HG02885 (cell line): ENCODE results near the gene ZNF423.

Source experiments
- ATAC-seq: cut with Tn5 transposase; IDR thresholded peaks from one replicate; pipeline ENCODE4 v1.9.1; 2021; ENCODE audit warnings: mild to moderate bottlenecking; ENCODE audit not compliant: unreplicated experiment, poor library complexity

ZNF423 gene

DNA sequence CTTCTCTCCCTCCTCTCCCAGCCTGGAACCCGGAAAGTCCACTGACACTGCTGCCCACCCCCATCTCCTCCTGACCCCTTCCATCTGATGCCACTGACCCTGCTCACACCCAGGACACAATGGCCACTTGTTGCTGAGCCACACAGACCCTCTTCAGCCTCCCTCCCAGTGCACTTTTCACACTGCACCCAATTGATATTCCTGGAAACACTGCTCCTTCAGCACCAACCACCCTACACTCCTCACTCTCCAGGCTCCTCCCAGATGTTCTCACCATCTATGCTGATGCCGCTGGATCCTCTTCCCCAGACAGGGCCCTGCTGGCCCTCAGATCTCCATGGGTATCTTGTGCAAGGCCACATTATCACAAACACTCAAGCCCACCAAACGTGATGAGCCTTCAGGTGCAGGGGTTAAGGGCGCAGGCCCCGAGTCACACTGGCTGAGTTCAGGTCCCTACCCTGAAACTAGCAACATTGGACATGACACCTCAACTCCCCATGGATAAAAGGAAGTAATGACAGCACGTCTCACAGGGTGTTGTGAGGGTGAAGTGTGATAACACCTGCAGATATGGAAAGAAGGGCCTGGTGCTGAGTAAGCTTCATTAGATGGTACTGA lies 238.1 kb downstream of the ZNF423 start:
- no peak for ATAC-seq

DNA sequence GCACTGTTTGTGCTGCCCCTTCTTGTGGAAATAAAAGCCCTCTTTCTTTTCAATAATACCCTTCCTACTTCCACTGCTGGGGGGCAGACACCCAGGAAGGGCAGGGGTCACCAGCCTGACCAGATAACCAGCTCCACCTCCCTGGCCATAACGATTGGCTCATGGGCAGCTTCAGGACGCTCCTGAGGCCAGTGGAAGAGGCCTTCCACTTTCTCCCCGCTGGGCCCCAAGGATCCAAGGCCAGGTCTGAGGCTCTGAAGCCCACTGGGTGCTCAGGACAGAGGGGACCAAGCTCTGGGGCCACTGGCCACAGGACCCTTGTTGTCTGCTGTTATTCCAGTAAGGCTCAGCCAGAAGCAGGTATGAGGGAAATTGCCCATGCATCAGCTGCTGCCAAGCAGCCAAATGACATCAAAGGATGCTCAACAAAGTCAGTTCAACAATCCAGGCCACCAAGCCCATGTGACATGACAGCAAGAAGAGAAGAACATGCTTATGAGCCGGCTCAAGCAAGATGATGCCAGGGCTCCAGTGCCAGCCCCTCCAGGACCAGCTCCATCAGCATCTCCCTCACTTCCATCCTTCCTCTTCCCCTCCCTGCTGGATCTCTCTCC lies 238.8 kb downstream of the ZNF423 start:
- no peak for ATAC-seq

DNA sequence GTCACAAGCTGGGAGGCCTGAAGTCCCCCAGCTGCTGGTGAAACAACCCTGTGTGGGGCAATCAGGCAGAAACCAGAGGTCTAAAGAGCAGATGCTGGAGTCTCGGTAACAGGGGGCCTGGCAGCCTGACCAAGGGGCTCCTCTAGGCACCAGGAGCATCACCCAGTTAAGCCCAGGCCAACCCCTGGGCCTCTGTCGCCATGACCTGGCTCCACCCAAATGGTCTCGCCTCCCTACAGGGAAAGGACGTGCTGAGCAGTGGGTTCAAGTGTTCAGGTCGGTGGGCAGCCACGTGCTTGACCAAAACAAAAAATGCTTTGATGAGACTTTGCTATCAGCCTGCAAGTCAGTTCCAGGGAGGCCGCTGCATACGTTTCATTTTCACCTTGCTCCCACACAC lies 240.3 kb downstream of the ZNF423 start:
- no peak for ATAC-seq

DNA sequence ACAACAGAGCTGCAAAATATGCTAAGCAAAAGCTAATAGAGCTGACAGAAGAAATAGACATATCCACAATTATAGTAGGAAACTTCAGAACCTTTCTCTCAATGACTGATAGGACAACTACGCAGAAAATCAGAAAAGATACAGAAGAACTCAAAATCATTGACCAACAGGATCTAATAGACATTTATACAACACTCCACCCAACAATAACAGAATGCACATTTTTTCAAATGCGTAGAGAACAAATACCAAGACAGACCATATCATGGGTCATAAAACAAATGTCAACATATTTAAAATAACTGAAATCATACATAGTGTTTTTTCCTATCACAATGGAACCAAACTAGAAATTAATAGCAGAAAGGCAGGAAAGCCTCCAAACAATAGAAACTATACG lies 244.9 kb downstream of the ZNF423 start:
- no peak for ATAC-seq

DNA sequence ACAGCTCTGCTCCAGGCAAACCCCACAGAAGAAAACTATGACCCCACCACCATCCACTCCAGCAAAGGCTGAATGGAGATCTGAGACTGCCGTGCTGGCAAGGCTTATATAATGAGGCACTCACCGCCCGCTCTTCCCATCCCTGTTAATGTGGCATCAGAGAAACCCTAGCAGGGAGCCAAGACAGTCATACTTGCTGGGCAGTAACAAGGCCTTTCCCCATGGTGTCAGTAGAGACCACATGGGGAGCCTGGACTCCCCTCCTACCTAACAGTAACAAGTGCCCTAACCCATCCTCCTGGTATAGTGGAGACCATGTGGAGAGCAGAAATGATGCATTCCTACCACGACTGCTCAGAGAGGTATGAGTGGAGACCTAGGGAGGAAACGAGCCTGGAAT lies 247.1 kb downstream of the ZNF423 start:
- ATAC-seq = no peak

DNA sequence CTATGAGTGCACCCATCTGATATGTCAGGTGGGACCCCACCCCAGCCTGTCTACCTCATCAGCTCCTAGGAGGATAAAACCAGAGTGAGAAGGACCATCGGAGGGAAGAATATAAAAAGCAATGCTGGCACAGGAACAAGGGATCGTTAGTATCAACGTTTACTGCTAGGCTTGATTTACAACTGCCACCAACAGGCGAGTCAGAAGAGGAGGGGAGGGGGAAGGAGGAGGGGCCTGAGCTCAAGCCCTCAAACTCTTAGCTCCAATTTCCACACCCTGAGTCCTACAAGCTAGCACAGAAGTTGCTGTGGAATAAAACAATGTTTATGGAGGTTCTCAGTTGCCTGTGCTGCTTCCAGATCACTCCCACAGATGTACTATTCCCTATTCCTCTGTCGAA lies 247.8 kb downstream of the ZNF423 start:
- no peak for ATAC-seq

DNA sequence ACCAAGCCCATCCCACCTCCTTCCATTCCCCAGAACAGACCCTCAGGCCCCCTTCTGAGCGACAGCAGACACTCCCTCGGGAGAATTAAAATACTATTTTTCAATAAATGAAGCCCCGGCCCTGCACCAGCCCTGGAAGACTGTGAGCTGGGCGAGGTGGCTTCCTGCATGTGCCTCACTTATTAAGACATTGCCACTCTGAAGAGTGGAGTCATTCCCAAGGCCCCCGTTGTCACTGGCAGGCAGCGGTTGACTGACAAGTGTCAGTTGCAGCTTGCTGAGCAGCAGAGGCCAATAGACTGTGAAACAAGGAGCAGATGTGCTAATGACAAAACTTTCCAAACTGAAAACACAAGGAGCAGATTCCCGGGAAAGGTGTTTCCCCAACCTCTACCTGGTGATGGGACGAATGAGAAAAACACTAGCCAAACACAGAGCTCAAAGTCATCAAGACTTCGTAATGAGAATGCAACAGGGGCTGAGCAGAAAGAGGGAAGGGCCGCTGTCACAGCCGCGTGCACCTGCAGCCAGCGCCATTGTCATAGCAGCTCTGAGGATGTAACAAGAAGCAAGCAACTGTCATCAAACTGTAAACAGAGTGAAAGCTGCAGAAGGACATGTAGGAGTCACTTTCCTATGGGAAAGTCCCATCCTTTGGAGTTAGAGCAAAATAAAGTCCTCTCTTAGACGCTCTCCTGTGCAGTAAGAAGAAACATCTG lies 250.2 kb downstream of the ZNF423 start:
- ATAC-seq = no peak

DNA sequence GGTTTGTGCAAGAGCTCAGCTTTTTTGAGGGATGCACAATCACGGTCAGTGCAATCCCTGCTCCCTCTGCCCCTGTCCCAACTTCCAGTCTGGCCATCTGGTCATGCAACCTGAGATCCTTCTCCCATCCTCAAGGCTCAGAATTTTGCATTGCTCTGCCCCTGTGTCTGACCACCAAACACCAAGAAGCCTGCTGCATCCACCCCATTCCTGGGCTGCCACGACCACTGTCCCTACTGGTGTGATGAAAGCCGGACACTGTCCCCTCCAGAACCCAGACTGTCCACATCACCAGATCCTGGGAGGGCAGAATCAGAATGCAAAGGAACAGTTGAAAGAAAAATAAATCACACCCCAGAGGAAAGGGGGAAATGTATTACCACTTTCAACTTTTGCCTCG lies 251.3 kb downstream of the ZNF423 start:
- ATAC-seq = no peak

DNA sequence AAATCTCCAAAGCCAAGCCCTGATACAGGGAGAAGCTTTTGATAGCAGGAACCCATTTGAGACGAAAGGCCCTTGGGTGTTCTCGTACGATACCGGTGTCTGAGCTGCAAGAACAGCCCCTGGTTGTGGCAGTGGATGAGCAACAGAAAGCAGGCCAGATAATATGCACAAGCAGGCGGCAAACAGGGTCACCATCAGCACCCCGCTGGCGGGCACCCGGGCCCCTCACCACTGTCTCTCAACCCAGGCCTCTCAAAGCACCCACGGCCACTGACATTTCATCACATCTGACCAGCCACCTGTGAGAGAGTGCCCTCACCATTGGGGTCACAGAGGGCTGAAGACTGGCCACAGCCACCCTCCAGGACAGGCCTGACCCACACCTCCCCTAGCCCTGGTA lies 252.0 kb downstream of the ZNF423 start:
- ATAC-seq = no peak

DNA sequence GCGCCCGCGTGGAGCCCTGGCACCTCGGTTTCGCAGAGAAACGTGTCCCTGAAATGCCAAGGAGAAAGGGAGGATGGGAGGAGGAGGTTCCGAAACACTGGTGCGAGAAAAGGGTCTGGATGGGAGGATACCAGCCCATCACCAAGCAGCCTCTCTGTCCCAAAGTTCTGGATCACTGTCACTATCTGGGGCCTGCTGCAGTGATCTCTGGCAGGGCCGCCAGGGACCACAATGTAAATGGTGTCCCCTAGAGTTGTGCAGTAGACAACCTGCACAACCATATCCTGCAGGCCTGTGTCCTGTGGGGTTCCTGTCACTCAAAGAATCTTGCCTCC lies 253.0 kb downstream of the ZNF423 start:
- no peak for ATAC-seq

DNA sequence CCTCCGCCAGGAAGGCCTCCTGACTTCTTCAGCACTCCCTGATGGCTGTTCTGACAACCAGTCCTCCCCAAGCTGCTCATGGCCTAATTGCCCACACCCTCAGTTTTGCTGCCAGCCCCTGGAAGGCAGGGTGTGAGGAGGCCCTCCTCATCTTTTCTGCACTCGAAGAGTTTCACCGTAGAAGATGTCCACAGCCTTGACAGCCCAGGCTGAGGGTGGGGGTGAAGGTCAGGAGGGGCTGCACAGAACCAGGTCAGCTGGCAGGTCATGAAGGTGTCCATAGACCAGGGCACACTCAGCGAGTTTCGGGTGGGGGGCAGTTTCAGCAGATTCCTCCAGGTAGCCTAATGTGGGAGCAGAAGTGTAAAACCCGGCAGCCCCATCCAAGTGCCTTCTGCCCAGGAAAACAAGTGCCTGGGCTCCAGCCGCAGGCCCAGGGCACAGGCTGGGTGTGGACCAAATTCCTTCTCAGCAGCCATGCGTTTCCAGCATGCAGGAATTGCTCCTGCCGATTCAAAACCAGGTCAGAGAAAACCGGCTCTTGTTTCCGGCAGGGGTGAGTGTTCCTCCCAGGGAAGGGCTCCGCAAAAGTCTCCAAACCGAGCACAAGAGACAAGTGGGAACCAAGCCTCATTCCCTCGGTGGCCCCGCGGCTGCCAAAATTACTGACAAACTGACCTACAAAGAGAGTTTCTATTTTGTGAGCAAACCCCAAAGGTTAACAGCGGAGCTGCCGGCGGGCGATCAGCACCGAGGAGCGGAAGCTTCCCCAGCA lies 253.5 kb downstream of the ZNF423 start:
- ATAC-seq = no peak

DNA sequence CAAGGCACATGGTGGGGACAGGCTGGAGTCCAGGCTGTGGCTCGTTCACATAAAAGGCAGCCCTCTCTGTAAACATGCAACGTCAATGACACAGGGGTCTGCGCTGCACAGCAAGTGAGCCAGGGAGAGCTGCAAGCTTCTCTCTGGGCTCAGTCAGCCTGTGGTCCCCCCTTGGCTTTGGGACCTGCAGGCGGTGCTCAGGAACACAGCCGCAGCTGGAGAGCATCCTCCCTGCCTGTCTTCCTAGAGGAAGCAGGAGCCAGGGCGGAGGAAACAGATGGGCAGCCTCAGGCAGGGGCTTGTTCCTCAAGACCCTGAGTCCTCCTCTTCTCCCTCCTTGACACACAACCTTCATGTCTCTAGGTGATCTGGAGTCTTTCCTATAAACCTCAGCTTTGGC lies 254.3 kb downstream of the ZNF423 start:
- ATAC-seq = no peak

DNA sequence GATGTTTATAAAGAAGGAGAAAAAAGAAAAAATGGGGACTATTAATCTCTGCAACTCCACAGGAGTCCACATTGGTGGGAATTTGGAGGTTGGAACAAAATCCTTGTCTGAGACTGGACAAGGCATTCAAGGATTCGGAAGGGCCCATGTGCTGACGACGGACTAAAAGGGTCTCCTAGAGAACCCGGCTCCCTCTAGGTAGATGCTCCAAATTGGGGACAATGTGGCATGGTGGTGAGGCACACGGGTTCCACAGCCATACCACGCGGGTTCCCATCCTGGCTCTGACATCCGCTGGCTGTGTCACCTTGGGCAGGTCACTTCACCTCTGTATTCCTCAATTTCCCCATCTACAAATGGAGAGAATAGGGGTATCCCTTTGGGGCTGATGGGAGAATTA lies 254.9 kb downstream of the ZNF423 start:
- ATAC-seq = no peak

DNA sequence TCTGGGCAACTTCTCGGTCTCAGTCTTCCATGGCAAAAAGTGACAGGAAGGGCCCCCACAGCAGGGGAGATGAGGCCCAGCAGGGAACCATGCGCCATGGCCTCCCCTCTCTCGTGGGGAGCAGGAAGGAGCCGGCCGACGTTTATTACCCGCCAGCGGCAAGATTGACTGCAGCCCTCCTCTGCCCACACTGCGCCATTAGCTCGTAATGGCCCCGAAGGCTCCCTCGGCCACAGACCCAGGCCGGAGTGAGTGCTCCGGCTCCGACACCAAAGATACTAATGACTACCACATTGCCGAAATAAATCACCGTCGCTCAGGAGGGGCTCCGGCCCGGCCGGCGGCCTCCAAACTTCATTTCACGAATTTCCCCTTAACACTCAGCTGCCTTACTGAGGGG lies 255.4 kb downstream of the ZNF423 start:
- ATAC-seq = no peak

DNA sequence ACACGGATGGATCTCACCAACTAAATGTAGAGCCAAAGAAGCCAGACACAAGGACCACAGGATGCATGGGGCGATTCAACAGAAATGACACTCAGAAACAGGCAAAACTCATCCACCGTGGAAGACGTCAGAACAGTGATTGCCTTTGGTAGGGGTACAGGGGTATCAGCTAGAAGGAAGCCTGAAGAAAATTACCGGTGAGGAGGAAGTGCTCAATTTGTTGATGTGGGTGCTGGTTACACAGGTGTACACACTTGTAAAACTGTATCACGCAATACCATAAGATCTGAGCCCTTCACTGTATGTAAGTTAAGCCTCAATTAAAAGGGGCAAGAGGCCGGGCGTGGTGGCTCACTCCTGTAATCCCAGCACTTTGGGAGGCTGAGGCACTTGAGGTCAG lies 256.2 kb downstream of the ZNF423 start:
- no peak for ATAC-seq

DNA sequence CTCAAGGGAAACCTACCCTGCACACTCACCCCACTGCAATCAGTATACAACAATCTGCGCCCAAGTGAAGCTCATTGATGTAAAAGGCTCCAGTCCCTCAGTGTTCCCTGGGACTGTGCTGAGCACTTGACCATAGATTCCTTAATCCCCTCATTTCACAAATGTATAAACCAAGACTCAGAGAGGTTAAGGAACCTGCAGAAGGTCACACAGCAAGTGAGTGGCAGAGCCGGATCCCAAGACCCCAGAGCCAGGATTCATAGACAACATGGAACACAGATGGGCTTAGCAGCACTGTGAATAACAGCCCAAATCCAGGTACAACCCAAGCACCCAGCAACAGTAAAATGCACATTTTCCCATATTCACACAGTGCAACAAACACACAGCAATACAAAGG lies 256.6 kb downstream of the ZNF423 start:
- no peak for ATAC-seq

DNA sequence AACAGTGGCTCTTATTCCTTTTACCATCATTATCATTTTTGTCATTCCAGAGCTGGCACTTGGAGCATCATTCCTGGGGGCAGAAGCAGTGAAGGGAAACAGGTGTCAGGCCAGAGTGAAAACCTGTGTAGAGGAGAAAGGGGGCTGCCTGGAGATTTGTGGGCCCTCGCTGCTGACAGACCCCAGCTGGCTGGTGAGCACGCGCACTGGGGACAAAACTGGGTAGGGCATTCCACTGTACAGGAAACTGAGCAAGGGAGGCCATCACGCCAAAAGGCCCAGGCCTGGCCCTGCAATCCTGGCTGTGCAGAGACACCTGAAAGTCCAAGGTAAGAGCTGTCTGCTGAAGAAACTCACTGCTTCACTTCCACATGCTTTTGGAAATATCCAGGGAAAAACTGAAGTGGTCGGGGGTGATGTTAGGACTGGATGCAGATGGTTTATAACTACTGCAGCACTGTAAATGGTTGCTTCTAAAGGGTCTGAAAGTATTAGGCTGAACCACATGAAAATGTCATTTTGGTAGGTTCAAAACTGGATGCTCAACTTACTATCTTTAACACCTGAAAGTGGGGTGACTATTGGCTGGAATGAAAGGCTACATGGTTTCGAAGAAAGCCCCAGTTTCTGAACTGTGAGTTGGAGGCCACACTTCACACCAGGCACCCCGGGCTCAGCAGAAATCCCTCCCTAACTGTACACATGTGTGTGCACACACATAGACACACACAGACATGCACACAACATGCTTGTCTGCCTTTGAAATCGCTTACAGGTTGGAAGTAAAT lies 257.3 kb downstream of the ZNF423 start:
- peak; percentile 83 for ATAC-seq

DNA sequence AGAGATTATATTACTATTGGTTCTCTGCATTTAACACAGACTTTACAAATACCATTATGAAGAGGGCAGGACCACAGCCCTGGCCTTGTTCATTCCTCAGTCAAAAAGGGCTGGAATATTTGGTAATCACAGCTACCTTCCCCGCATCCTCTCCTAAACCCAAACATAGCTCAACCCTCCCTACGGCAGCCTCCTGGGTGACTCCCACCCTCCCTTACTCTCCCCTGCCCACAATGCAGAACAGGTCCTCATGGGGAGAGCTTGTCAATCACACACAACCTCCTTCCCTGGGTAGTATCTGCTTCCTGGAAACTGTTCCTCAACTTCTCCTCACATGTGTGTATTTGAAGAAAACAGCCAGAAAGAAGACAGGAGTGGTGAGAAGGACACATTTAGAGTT lies 258.1 kb downstream of the ZNF423 start:
- no peak for ATAC-seq

DNA sequence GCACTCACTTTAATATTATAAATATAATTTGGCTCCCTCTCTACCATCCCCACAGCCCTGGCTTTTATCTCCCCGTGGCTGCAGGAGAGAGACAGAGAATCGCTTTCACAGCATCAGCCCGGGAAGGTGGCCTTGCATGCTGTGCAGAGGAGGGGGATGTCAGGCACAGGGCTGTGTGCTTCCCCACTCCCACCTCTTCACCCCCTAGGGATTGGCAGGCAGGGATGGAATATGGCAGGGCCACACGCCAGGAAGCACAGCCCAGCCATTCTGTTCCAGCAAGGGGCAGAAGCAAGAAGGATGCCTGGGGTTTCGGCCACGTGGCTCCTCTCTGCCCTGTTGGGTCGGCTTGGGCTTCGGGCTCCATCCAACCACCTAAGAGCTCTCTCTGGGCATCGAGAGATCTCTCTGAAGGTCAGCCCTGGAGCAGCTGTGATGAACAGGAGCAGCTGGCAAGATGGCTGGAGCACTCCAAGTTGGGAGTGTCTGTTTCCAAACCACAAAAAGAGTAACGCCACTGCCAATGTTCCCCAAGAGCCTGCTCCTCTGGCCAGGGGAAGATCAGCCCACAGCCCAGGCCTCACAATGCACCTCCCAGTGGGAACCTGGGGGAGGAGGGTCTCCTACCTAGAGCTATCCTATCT lies 259.1 kb downstream of the ZNF423 start:
- ATAC-seq = no peak

DNA sequence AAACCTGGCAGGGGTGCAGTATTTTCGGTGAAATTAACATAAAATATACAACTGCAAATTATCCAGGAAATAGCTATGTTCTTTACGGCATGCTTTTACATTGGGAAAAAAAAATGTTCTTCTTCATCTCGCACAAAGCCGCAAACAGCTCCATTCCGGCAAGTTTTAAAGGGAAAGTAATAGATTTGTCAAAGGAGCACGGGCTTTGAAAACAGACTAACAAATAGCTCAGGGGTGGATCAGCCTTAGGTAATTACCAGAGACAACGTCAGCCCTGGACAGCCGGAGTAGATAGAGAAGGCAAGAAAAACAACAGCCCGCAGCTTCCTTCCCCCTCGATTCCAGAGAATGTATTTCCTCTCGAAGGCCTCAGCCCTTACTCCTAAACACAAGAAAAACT lies 259.8 kb downstream of the ZNF423 start:
- no peak for ATAC-seq
